Mucosa of stomach (tissue), 1 donor: Measurements from ENCODE around the gene SYNGR4.
A peak's percentile ranks its signal among the peaks of the same experiment; 100 is the strongest.

Experiments used
- H3K27me3 ChIP-seq: one replicate; pipeline ENCODE4 v1.7.0; 2013; ENCODE audit warnings: mild to moderate bottlenecking, low read length; ENCODE audit not compliant: control insufficient read depth, insufficient read depth
- H3K36me3 ChIP-seq: one replicate; pipeline ENCODE4 v1.7.0; 2013; ENCODE audit warnings: low read length; ENCODE audit not compliant: control insufficient read depth, insufficient read depth
- H3K4me1 ChIP-seq: one replicate; pipeline ENCODE4 v1.7.0; 2013; ENCODE audit warnings: mild to moderate bottlenecking, low read length; ENCODE audit not compliant: control insufficient read depth, insufficient read depth
- H3K4me3 ChIP-seq: one replicate; pipeline ENCODE4 v1.7.0; 2013; ENCODE audit warnings: low read length
- H3K9ac ChIP-seq: one replicate; pipeline ENCODE4 v1.7.0; 2013; ENCODE audit warnings: mild to moderate bottlenecking, low read length, moderate library complexity
- H3K9me3 ChIP-seq: one replicate; pipeline ENCODE4 v1.7.0; 2013; ENCODE audit warnings: mild to moderate bottlenecking, low read length, moderate library complexity; ENCODE audit not compliant: control insufficient read depth
- donor health status: Pancreatic carcinoma.

The SYNGR4 gene

GRCh38 chr19:48348045-48348444 lies 16.1 kb upstream of the SYNGR4 start:
- Histone ChIP-seq H3K4me3 (no peak overlapping the region), H3K9ac (no peak overlapping the region), H3K36me3 (no peaks in the 10 kb centered on the region), H3K9me3 (no peaks in the 10 kb centered on the region), H3K4me1 (no peaks in the 10 kb centered on the region), H3K27me3 (no peaks in the 10 kb centered on the region)

DNA sequence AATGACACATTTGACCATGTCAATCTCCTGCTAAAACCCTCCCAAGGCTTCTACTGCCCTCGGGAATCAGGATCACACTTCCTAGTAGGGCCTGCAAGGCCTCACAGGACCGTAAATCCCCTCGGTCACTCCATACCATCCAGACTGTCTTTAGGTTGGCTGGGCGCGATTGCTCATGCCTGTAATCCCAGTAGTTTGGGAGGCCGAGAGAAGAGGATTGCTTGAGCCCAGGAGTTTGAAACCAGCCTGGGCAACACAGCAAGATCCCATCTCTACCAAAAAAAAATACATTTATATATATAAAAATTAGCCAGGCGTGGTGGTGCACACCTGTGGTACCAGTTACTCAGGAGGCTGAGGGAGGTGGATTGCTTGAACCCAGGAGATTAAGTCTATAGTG lies 15.4 kb upstream of the SYNGR4 start:
- Histone ChIP-seq H3K27me3 (no peaks in the 10 kb centered on the region), H3K9ac (no peak overlapping the region), H3K9me3 (no peaks in the 10 kb centered on the region), H3K4me3 (no peak overlapping the region), H3K36me3 (no peaks in the 10 kb centered on the region), H3K4me1 (no peaks in the 10 kb centered on the region)

- no peaks in the 10 kb centered on the region for H3K27me3 ChIP-seq
Observed at GRCh38 chr19:48350856-48351255, 13.3 kb upstream of the SYNGR4 start.

GRCh38 chr19:48351341-48351752 lies 12.8 kb upstream of the SYNGR4 start:
- Histone ChIP-seq H3K4me1 (no peaks in the 10 kb centered on the region), H3K9me3 (no peaks in the 10 kb centered on the region), H3K27me3 (no peaks in the 10 kb centered on the region), H3K9ac (no peak overlapping the region), H3K4me3 (no peak overlapping the region), H3K36me3 (no peaks in the 10 kb centered on the region)

More at GRCh38 chr19:48350856-48351255, 13.3 kb upstream of the SYNGR4 start:
- no peak overlapping the region for H3K9ac ChIP-seq
- no peaks in the 10 kb centered on the region for H3K9me3 ChIP-seq
- no peaks in the 10 kb centered on the region for H3K36me3 ChIP-seq
- no peaks in the 10 kb centered on the region for H3K4me1 ChIP-seq
- no peak overlapping the region for H3K4me3 ChIP-seq

DNA sequence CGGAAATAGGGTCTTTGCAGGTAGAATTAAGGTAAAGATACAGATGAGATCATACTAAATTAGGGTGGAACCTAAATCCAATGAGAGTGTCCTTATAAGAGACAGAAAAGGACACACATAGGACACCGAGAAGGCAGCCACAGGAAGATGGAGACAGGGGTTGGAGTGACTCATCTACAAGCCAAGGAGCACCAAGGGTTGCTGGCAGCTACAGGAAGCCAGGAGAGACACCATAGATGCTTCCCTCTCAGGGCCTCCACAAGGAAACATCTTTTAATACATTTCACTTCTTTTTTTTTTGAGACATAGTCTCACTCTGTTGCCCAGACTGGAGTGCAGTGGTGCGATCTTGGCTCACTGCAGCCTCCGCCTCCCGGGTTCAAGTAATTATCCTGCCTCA lies 10.5 kb upstream of the SYNGR4 start:
- no peak overlapping the region for H3K4me3 ChIP-seq
- no peaks in the 10 kb centered on the region for H3K27me3 ChIP-seq
- no peaks in the 10 kb centered on the region for H3K9me3 ChIP-seq
- H3K4me1 ChIP-seq = no peaks in the 10 kb centered on the region
- no peaks in the 10 kb centered on the region for H3K36me3 ChIP-seq
- no peak overlapping the region for H3K9ac ChIP-seq

- no peaks in the 10 kb centered on the region for H3K4me1 ChIP-seq
- H3K4me3 ChIP-seq = no peak overlapping the region
- H3K9ac ChIP-seq = no peak overlapping the region
- H3K36me3 ChIP-seq = no peaks in the 10 kb centered on the region
- H3K9me3 ChIP-seq = no peaks in the 10 kb centered on the region
- no peaks in the 10 kb centered on the region for H3K27me3 ChIP-seq
Observed at GRCh38 chr19:48354332-48354992, 9.7 kb upstream of the SYNGR4 start.

GRCh38 chr19:48355365-48355954 lies 8.7 kb upstream of the SYNGR4 start:
- no peak overlapping the region for H3K9ac ChIP-seq
- no peaks in the 10 kb centered on the region for H3K36me3 ChIP-seq
- no peaks in the 10 kb centered on the region for H3K4me1 ChIP-seq
- no peak overlapping the region for H3K4me3 ChIP-seq
- H3K27me3 ChIP-seq = no peaks in the 10 kb centered on the region
- H3K9me3 ChIP-seq = no peaks in the 10 kb centered on the region

DNA sequence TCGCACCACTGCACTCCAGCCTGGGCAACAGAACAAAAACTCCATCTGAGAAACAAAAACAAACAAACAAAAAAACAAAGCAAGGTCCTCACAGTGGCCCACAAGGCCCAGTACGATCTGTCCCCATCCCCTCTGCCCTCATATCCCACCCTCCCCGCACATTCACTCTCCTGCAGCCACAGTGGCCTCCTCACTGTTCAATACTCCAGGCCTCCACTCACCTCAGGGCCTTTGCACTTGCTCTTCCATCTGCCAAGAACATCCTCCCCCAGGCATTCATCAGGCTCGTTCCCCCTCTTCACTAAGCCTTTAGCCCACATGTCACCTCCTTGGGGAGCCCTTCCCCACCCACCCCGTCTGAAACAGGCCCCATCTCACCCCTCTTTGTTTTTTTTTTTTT lies 5.0 kb upstream of the SYNGR4 start:
- Histone ChIP-seq H3K4me3 (no peak overlapping the region), H3K4me1 (peaks cover 12% of the 10 kb centered on the region), H3K9me3 (no peaks in the 10 kb centered on the region), H3K36me3 (no peaks in the 10 kb centered on the region), H3K27me3 (no peaks in the 10 kb centered on the region), H3K9ac (no peak overlapping the region)

DNA sequence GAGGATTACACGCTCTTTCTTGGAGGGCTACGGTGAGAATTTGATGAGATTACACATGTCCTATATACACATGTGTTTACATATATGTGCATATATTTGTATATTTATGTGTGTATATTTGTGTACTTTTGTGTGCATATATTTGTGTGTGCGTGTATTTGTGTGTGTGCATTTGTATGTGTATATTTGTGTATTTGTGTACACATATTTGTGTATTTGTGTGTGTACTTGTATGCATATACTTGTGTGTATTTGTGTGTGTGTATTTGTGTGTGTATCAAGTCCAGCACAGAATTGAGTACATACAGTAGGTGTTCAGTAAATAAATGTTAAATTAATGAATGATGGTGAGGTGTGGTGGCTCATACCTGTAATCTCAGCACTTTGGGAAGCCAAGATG lies 2.3 kb upstream of the SYNGR4 start:
- H3K9me3 ChIP-seq = no peaks in the 10 kb centered on the region
- no peaks in the 10 kb centered on the region for H3K27me3 ChIP-seq
- no peak overlapping the region for H3K4me3 ChIP-seq
- H3K9ac ChIP-seq = no peak overlapping the region
- H3K36me3 ChIP-seq = no peaks in the 10 kb centered on the region
- H3K4me1 ChIP-seq = peaks cover 19% of the 10 kb centered on the region

DNA sequence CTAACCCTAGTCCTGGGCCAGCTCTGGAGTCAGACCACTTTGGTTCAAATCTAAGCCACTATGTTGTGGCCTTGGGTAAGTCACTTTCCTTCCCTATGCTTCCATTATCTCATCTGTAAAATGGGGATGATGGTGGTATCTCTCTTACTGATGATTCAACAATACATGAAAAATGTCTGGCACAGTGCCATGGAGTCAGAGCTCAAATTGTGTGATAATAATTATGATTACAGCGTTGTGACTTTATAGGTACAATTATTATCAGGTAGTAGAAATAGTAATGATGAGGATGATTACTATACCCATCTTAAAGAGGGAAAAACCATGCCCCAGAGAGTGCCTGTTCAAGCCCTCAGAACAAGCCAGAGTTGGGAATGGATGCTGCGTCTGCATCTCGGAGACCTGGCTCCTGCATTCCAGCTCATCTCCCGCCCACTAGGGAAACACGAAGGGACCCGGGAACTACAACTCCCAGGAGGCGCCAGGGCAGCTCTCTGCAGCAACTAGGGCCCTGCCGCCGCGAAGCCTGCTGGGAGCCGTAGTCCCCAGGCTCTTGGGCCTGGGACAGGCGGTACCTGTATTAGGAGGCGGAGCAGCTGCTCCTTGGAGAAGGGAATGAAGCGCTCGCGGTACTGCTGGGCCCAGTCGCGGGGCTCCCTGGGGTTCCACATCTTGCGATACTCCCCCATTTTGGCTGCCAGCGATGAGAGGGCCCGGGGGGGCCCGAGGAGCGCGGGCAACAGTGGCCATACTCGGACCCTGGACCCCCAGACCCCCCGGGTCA lies 1.3 kb upstream of the SYNGR4 start:
- Histone ChIP-seq H3K9me3 (no peaks in the 10 kb centered on the region), H3K27me3 (no peaks in the 10 kb centered on the region)

DNA sequence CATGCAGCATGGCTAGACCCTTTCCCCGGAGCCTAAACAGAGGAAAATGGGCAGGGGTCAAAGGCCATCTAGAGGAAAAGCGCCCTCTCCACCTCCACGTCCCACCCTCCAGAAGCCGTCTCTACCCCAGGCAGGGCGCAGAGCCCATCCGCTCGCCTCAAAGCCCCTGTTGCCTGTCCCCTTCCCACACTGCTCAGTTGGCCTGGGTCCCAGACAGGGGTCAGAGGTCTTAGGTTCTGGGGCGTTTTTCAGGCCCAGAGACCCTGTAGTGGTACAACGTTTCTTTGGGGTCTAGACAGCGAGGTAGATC lies 712 bp upstream of the SYNGR4 start:
- H3K27me3 ChIP-seq = no peaks in the 10 kb centered on the region
- H3K4me3 ChIP-seq = peak overlapping the region; percentile 70
- H3K36me3 ChIP-seq = no peaks in the 10 kb centered on the region
- H3K9me3 ChIP-seq = no peaks in the 10 kb centered on the region
- peaks cover 20% of the 10 kb centered on the region for H3K4me1 ChIP-seq
- peak overlapping the region; percentile 91 for H3K9ac ChIP-seq

More for the DNA sequence above, 1.3 kb upstream of the SYNGR4 start:
- Histone ChIP-seq H3K4me3 (peak overlapping the region; percentile 70), H3K4me1 (peaks cover 19% of the 10 kb centered on the region), H3K36me3 (no peaks in the 10 kb centered on the region), H3K9ac (peak overlapping the region; percentile 91)

DNA sequence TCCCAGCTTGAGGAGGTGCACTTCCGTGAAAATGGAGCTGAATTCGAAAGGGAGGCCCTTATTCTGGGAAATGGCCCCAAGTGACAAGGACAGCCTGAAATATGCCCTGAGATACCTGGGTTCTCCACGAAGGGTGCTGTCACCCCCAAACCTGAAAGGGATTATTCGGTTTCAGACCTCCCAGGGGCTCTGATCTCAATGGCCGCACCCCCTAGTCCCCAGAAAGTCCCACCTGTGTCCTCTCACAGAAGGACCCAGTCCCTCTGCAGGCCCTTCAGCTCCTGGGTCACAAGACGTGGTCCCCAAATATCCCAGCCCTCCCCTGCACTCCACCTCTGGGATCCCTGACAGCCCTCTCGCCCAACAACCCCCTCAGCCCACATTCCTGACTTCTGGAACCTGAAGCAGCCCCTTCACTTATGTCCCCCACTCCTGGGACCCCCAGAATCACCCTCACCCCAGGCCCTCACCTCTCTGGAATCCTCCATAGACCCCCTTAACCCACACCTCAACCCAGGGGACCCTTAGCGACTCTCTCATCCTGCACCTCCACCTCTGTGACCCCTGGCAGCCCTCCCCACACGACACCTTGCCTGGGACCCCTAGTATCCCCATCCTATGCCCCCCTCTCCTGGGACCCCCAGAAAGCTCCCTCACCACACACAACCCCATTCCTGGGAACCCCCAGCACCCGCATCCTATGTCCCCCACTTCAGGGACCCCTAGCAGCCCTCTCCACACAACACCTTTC lies 606 bp downstream of the SYNGR4 start:
- Histone ChIP-seq H3K4me3 (peak overlapping the region; percentile 41), H3K9me3 (no peaks in the 10 kb centered on the region), H3K9ac (peak overlapping the region; percentile 68), H3K36me3 (no peaks in the 10 kb centered on the region), H3K27me3 (no peaks in the 10 kb centered on the region), H3K4me1 (peaks cover 29% of the 10 kb centered on the region)
